Esophagus muscularis mucosa (tissue), 4 donors: Measurements from ENCODE around the gene RAI14.

Experiments used
- EP300 ChIP-seq: sonication (generic); formaldehyde crosslinking; IDR thresholded peaks from one replicate; pipeline ENCODE4 v1.6.1; 2017; ENCODE audit warnings: antibody characterized with exemption
- POLR2AphosphoS5 ChIP-seq, 2 donors: sonication (generic); formaldehyde crosslinking; IDR thresholded peaks; one replicate each; pipeline ENCODE4 v1.6.1; 2017; ENCODE audit warnings: antibody characterized with exemption in 2 of 2
- TF ChIP-seq, protein P1 (sequence below), 3 experiments: fragments of 200-600 bp in 2 of 3; fragments of 450-650 bp in 1 of 3; sonication (generic) in 2 of 3; IDR thresholded peaks; one replicate each; pipeline ENCODE4 v1.5.1; 2017 to 2019; ENCODE audit warnings: antibody characterized with exemption in 3 of 3, mild to moderate bottlenecking in 2 of 3, moderate library complexity in 1 of 3

DNA sequence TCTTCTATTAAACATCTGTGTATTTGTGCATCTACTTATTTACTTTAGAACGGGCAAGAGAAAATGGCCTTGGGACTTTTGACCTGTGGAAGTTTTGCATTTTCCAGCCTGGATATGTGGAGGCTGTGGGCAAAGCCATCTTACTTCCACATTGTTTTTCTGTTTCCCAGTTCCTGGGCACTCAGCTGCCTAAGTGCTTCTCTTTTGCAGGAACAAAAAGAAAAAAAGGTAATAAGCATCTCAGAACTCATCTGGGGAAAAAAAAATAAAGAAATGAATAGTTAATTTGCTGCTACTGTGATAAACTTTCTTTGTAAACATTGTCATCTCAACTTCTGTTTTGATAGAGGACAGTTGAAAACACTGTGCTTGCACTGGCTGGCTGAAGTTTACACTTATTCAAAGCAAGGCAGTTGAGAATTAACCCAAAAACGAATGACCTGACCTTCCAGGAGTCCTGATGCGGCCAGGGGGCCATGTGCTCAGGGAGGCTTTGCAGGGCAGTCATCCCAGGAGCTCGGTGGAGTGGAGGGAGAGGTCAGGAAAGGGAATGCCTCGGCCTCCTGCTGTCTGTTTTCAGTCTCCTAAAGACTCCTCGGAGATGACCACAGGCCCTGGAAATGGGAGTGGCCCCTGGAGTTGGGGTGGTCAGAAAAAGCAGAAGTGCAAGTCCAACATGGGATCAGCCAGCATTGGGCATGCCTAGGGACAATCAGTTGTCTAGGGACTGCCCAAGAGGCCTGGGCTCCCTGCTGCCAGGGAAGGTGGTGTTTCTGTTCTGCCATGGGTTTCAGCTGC is 75.5 kb downstream of the RAI14 start:
- TF ChIP-seq, protein P1, sequence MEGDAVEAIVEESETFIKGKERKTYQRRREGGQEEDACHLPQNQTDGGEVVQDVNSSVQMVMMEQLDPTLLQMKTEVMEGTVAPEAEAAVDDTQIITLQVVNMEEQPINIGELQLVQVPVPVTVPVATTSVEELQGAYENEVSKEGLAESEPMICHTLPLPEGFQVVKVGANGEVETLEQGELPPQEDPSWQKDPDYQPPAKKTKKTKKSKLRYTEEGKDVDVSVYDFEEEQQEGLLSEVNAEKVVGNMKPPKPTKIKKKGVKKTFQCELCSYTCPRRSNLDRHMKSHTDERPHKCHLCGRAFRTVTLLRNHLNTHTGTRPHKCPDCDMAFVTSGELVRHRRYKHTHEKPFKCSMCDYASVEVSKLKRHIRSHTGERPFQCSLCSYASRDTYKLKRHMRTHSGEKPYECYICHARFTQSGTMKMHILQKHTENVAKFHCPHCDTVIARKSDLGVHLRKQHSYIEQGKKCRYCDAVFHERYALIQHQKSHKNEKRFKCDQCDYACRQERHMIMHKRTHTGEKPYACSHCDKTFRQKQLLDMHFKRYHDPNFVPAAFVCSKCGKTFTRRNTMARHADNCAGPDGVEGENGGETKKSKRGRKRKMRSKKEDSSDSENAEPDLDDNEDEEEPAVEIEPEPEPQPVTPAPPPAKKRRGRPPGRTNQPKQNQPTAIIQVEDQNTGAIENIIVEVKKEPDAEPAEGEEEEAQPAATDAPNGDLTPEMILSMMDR (IDR thresholded peaks at IDR 0.05) = no peak
- TF ChIP-seq EP300 (no peak), POLR2AphosphoS5 (IDR thresholded peaks at IDR 0.05) (no peak)
